CD4-positive, alpha-beta T cell treated with Interleukin-10 for 1 hour (primary cell): Measurements from ENCODE around the gene SRSF7.
"Not testable (repeated sequence)": the region's sequence is repeated elsewhere in the genome, so short reads cannot be mapped to it uniquely, and the experiment has no call there.

Experiments
- DNase-seq: peaks from one replicate; pipeline ENCODE4 v3.0.0-alpha.2; 2020

SRSF7 gene

GRCh38 chr2:38750891-38751595 is at the start of gene SRSF7:
Gene SRSF7 (minus strand): TSS chr2:38751361. CDS start chr2:38751256, 105 bp downstream.
- peak; percentile 99 for DNase-seq

GRCh38 chr2:38797953-38798352 is 46.8 kb upstream of the SRSF7 start:
- DNase-seq: no peak

- DNase-seq: no peak
Measured at GRCh38 chr2:38797250-38797676, 46.1 kb upstream of the SRSF7 start.

DNA sequence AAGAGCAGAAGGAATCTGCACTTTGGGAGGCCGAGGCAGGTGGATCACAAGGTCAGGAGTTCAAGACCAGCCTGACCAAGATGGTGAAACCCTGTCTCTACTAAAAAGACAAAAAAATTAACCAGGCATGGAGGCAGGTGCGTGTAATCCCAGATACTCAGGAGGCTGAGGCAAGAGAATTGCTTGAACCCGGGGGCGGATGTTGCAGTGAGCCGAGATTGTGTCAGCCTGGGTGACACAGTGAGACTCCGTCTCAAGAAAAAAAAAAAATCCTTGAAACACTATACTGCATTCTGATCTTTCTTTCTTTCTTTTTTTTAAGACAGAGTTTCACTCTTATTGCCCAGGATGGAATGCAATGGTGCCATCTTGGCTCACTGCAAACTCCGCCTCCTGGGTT is 43.9 kb upstream of the SRSF7 start:
- not testable (repeated sequence) for DNase-seq

DNA sequence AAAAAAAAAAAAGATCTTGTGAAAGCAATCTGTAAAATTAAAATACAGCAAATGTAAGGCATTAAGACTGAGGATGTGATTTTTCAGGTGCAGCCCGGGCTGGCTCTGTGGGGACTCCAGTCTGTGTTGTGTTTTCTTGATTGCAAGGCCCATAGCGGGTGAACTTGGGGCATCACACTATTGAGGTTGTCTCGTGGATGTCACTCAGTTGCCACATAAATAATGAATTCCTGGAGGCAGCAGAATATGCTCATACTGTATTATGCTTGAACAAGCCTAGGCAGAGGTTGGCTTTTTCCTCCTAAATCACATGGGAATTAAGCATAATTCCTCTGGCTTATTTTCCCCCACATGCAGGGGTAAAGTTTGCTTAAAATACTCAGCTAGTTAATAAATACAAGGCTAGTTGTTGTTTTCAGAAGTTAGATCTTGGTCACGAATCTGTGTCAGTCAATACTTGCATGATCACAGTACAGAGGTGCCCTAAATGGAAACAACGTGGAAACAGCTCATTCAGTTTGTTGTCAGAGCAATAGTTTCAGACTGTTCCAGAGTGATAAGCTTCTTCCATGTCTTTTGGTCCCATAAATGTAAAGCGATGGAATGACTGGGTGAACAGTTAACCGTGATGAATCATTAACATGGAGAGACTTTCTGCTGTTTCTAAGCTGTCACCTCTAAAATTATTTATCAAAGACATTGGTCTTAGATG is 43.2 kb upstream of the SRSF7 start:
- no peak for DNase-seq

- no peak for DNase-seq
Measured at GRCh38 chr2:38793511-38793910, 42.4 kb upstream of the SRSF7 start.

DNA sequence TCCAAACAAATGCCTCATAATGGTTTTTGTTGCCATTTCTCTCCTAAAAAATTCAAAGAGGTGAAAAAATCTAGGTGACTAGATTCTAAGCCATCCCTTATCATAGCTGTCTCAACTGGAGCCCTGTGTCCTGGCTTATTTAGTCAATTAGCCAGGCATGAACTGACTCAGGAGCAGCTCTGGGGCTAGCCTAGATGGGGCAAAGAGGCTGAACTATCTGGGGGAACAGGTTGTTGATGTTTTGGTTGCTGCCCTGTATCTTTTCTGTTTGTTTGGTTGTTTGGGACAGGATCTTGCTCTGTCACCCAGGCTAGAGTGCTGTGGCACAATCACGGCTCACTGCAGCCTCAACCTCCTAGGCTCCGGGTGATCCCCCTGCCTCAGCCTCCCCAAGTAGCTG is 41.6 kb upstream of the SRSF7 start:
- DNase-seq: no peak

- not testable (repeated sequence) for DNase-seq
Measured at GRCh38 chr2:38792321-38792720, 41.2 kb upstream of the SRSF7 start.

DNA sequence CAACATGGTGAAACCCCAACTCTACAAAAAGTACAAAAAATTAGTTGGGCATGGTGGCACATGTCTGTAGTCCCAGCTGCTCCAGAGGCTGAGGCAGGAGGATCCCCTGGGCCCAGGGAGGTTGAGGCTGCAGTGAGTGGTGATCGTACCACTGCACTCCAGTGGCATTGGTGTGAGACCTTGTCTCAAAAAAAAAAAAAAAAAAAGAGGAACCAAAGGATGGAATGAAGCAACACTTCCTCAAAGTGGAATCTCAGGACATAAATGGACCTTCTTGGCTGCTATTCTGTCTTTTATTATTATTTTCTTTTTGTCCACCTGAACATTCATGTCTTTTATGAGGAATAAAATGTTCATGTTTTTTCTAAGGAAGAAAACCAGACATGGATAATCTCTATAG is 40.6 kb upstream of the SRSF7 start:
- no peak for DNase-seq

DNA sequence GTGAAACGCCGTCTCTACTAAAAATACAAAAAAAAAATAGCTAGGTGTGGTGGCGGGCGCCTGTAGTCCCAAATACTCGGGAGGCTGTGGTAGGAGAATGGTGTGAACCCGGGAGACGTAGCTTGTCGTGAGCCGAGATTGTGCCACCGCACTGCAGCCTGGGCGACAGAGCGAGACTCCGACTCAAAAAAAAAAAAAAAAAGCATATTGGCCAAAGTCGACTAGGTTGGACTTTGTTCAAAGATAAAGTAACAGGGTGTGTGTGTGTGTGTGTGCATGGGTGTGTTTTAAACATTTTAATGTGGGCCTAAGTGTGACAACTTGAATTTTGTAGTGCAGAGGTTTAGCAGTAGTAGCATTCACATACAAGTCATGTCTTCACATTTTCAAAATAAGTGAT is 38.5 kb upstream of the SRSF7 start:
- no peak for DNase-seq

GRCh38 chr2:38788306-38788705 is 37.1 kb upstream of the SRSF7 start:
- DNase-seq: no peak

DNA sequence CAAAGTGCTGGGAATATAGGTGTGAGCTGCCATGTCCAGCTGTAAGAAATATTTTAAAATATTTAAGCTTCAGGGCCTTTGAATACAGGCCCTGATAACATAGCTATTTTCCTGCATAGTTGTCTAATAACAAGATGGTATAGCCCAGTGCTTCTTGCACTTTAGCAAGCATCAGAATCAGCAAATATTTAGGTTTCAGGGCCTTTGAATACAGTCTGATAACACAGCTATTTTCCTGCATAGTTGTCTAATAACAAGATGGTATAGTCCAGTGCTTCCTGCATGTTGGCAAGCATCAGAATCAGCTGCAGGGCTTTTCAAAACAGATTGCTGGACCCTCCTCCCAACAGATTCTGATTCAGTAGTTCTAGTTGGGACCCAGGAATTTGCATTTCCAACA is 32.4 kb upstream of the SRSF7 start:
- no peak for DNase-seq

- no peak for DNase-seq
Measured at GRCh38 chr2:38778687-38779082, 27.5 kb upstream of the SRSF7 start.

DNA sequence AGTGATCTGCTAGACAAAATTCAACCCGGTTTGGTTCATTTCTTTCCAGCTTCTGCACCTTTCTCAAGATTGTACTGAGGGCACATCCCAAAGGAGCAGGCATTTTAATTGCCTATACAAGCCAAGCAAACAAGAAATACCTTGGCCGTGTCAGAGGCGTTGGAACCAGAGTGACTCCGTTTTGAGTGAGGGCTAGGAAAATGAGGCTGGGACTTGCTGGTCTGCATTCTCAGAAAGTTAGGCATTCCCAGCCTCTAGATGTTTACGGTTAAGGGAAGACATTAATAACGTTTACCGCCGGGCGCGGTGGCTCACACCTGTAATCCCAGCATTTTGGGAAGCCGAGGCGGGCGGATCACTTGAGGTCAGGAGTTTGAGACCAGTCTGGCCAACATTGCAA is 25.4 kb upstream of the SRSF7 start:
- DNase-seq: no peak

DNA sequence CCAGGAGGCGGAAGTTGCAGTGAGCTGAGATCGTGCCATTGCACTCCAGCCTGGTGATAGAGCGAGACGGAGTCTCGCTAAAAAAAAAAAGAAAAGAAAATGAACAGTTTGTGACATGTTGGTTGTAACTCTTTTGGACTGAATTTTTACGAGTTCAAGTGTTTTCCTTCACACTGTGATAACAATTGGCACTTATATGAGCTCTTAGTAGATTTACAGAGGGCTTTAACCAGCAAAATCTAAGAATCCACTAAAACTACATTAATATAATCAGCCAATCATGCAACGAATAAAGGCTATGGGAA is 24.7 kb upstream of the SRSF7 start:
- DNase-seq: no peak

DNA sequence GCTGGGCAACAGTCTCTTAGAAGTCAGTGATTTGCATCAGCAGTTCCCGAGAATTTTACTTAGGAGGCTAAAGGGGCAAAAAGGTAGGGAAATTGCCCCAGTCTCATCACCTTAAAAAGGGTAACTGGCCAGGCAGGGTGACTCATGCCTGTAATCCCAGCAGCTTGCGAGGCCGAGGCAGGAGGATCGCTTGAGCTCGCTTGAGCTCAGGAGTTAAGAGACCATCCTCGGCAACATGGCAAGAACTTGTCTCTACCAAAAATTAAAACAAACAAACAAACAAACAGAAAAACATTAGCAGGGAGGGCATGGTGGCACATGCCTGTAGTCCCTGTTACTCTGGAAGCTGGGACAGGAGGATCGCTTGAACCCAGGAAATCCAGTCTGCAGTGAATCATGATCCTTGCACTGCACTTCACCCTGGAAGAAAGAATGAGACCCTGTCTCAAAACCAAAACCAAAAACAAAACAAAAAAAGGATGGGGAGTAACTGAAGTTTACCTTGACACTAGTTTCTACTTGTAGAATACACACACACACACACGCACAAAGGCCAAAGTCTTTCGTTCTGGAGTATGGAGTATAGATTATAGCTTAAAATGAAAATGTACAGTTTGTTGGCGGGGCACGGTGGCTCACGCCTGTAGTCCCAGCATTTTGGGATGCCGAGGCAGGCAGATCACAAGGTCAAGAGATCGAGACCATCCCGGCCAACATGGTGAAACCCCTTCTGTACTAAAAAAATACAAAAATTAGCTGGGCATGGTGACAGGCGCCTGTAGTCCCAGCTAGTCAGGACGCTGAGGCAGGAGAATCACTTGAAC is 24.1 kb upstream of the SRSF7 start:
- DNase-seq: no peak

GRCh38 chr2:38771632-38772031 is 20.5 kb upstream of the SRSF7 start:
- DNase-seq: no peak

- no peak for DNase-seq
Measured at GRCh38 chr2:38765551-38765950, 14.4 kb upstream of the SRSF7 start.

GRCh38 chr2:38765149-38765548 is 14.0 kb upstream of the SRSF7 start:
- DNase-seq: no peak

DNA sequence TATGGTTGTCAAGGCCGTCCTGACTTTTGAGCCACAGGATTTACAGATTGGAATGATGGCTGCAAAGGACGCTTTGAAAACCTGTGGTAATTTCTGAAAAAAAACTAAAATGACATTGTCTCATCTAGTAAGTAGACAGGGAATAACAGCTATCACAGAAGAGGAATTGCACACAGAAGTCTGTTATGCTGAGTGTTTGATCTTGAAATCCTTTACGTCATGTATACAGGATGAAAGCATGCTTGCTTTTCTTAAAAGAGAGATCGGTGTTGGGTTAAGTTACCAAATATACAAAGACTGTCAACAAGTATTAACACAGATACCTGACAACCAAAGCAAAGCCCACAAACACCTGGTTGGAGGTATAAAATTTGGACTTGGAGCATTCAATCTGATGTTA is 12.6 kb upstream of the SRSF7 start:
- no peak for DNase-seq

DNA sequence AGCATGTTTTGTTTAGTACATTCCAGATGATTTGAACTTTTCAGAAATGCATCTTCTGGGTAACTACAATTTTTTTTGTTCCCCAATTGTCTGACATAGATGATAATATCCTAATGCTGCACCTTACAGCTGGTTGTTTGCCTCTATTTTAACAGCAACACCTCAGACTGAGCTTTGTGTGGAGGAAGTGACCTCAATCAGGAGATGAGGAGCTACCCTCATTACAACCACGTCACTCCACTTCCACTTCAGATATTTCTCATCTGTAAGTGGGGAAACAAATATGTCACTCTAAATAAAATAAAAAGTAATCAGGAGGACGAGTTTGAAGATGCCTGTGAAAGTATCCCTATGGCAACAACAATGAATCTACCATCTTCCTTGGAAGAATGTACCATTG is 12.1 kb upstream of the SRSF7 start:
- no peak for DNase-seq

GRCh38 chr2:38755891-38756290 is 4.7 kb upstream of the SRSF7 start:
- not testable (repeated sequence) for DNase-seq

GRCh38 chr2:38754506-38754905 is 3.3 kb upstream of the SRSF7 start:
- no peak for DNase-seq

DNA sequence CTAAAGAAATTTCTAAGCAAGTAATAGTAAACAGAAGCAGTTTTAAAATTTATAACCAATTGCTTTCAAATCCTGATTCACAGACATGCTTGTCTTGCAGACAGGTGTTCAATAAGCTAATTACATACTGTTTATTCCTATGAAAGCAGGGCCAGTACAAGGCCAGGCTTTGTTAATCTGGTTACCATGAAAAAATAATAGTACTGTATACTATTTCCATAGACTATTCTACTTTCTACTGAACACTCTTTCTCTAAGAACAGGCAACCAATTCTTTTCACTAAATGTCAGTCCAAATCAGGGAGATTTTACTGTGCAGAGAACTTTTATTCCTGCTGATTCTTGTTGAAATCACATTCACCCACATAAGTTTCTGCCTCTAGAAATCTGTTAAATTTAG is 2.9 kb upstream of the SRSF7 start:
- no peak for DNase-seq
